Stimulated activated CD8-positive, alpha-beta memory T cell treated with anti-CD3 and anti-CD28 coated beads, Interleukin-7, amount 100 ng/mL, for 48 hours (primary cell): ENCODE results near the gene GATB.

ENCODE experiments used
- DNase-seq, 2 donors: peaks; one replicate each; pipeline ENCODE4 v3.0.0-alpha.2; 2020; ENCODE audit warnings: low read depth in 1 of 2; ENCODE audit errors: extremely low read depth in 1 of 2

The GATB gene

GRCh38 chr4:151700566-151701316, 60.1 kb downstream of the GATB start:
- DNase-seq, result no peak

GRCh38 chr4:151698213-151698612, 62.6 kb downstream of the GATB start:
- no peak for DNase-seq

DNA sequence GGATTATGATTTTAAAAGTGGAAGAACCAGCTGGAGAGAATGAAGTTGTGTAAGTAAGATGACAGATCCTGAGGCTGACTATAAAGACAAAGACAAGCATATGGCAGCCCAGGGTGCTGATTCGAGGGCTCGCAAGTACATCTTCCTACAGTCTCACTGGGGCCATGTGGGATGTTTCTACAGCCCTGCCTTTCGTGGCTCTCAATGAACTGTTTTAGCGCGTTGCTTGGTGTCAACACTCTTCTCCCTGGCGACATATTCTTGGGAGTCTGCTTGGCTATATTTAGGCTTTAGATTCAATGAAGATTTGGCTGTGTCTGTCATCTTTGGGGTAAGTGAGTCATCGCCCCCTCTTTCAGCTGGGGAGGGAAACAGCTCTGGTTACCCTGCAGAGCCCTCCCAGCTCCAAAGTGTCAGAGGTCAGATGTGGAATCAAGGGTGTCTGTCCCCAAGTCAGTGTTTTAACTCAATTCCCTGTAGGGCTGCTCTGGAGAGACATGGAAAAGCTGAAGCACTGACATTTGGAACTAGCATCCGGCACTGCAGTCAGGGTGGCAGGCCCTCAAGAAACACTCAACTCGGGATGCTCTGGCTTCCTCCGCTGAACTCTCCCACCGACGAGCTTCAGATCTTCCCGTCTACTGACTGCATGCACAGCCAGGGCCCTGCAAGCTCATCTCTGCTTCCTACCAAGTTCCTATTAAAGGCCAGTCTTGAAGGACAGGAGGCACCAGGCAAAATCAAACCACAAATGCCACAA, 65.7 kb downstream of the GATB start:
- no peak for DNase-seq

- no peak for DNase-seq
Observed at GRCh38 chr4:151692821-151693673, 67.8 kb downstream of the GATB start.

GRCh38 chr4:151692443-151692782, 68.4 kb downstream of the GATB start:
- DNase-seq, result no peak

DNA sequence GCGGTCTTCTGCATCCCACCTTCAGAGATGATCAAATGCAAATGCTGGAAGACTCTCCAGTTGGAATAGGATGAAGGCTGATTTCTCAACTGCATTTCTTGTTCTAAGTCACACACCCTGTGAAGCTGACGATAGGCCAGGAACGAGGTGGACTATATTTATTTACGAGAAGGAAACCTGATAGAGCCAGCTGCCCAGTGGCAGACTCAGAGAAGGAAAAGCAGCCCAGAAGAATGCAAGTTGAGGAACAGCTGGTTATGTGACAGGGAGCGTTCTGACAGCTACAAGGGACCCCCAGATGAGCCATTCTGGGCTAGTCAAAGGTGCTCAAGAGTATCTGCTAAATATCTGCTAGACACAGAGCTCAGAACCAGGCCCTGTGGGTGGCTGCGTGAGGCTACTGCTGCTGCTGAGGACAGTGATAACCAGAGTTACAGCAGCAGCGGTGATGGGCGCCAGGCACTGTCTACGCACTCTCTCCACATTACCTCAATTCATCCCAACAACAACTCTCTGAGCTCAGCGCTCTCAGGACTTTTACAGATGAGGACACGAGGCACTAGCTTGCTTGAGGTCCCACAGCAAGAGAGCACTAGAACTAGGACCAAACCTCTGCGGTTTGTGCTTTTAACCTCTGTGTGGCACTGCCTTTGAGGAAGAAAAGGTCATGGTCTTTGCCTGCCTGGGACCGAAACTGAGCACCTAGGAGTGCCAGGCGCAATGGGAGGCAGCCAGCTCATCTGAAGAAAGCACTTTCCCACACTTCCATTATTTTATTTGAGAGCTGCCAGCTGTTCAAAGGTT, 69.0 kb downstream of the GATB start:
- no peak for DNase-seq

- no peak for DNase-seq
Observed at GRCh38 chr4:151690876-151691275, 69.9 kb downstream of the GATB start.

DNA sequence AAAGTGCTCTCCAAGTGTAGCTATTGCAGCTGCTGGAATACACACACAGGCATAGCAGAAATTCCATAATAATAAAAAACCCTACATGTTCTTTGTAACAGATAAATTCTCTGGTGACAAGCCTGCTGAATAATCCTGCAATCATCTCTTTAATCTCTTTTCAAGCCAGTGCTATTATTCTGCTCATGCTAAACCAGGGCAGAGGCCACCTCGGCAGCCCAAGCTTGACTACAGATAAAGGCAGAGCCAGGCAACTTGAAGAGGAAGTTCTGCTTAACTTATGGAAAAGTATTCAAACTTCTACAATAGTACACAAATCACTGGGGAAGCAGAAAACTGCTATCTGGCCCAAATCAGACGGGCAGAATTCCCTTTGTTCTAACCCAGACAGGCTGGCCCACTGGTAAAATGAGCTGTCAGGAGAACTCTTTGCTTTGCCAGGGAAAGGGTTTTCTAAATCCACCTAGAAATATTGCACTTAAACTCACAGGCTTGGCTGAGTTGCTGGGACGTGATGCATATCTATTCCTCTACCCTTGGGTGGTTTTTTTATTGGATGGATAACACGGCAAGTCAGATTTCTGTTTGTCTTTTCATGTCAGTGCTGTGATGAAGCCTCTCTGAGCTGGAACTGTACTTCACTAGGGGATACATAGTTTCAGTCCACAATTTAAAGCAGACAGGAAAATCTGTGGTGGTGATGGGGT, 70.5 kb downstream of the GATB start:
- DNase-seq, result no peak

GRCh38 chr4:151689211-151689991, 71.4 kb downstream of the GATB start:
- no peak for DNase-seq

DNA sequence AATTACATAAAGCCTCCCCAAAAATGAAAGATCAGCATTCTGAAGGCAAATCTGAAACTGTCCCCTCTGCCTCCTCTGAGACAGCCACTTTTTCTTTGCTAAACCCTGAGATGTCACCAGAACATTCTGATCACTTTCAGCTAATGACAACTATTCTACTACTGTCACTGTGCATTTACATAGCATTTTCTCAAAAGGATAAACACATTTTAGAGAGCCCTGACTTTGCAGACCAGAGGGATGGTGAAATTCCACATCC, 72.1 kb downstream of the GATB start:
- no peak for DNase-seq

- no peak for DNase-seq
Observed at GRCh38 chr4:151688003-151688784, 72.6 kb downstream of the GATB start.

DNA sequence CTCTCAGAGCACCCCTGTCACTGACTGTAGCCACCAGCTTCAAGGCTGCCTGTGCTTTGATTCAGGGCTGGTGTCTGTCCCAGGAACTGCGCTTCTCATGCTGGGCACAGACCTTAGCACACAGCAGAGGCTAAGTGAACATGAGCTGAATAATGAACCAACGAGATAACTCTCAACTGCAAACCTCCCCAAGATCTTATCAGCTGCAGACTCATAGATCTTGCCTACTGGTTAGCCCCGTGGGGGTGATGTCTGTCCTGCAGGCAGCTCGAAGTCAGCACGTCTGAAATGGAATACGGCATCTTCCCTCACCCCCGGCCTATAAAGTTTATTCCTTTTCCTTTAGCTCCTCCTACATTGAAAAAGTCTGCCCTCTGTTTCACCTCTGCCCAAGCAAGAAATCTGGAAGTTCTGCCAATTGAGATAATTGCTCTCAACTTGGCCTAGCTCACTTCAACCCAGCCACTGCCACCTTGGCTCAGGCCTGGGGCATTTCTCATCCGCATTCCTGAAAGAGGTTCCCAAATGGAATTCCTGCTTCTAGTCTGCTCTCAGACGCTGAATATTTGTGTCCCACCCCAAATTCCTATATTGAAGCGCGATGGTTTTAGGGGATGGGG, 73.7 kb downstream of the GATB start:
- DNase-seq, result no peak

DNA sequence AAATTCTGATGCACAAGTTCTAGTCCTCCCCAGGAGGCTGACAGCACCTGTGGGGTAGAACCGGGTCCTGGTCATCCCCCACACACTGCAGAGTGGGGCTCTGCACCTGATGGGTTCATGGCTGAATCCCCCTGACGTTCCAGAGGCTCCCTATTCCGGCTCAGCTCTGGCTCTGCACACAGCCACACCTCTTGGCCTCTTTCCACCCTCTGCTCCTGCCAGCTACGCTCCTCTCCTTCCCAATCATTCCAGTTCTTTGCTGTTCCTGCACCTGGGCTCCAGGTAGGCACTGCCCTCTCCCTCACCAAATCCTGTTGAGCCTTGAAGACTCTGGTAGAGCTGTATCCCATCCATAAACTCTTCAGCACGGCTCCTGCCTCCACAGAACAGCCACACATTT, 75.5 kb downstream of the GATB start:
- no peak for DNase-seq

- no peak for DNase-seq
Observed at GRCh38 chr4:151681085-151681484, 79.7 kb downstream of the GATB start.

- no peak for DNase-seq
Observed at GRCh38 chr4:151679231-151679630, 81.6 kb downstream of the GATB start.

- DNase-seq, result no peak
Observed at GRCh38 chr4:151678048-151678872, 82.5 kb downstream of the GATB start.

DNA sequence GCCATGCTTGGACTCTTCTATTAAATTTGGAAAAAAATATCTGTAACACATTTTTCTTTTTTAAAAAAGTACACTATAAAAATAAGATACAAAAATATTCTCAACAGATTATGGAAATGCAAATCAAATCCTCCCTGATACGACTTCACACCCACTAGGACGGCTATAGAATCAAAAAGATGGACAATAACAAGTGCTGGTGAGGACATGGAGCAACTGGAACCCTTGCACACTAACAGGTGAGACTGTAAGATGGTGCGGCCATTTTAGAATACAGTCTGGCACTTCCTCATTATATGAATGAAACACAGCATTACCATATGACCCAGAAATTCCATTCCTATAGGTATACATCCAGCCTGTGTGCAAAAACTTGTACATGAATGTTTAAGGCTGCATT, 83.6 kb downstream of the GATB start:
- DNase-seq, result no peak

- no peak for DNase-seq
Observed at GRCh38 chr4:151676301-151676700, 84.5 kb downstream of the GATB start.
